ENCODE data around the gene GPC2.
A peak's percentile ranks its signal among the peaks of the same experiment; 100 is the strongest.

Gene GPC2

GRCh38 chr7:100122067-100122466, 55.1 kb downstream of the GPC2 start:
- no peak for DNase-seq (ENCODE audit: low read depth)

DNA sequence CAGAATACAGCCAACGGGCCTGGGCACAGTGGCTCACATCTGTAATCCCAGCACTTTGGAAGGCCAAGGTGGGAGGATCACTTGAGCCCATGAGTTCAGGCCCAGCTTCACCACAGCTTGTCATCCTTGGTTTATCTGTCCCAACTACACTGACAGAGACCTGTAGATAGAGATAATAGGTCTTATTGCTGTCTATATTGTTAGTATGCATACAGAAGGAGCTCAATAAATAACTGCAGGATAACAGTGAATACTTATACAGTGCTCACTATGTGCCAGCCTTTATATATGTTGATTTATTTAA, 56.5 kb downstream of the GPC2 start:
- DNase-seq (ENCODE audit: low read depth): no peak

GRCh38 chr7:100119970-100120732, 57.0 kb downstream of the GPC2 start:
- DNase-seq (ENCODE audit: low read depth): peak; percentile 75

Data from EH (cell line).